HepG2 (cell line): ENCODE measurements around the gene ZMYND19. TPM values are rescaled to one million over a fixed set of nuclear protein-coding genes. Genes with fewer than 3 reads are reported as not detected.
A peak's percentile ranks its signal among the peaks of the same experiment; 100 is the strongest.

Experiments used
- ATAC-seq: fragments of 200-7000 bp; cut with Tn5 transposase; 3 replicates; pipeline ENCODE4 v1.9.1; 2020; ENCODE audit warnings: mild to moderate bottlenecking, moderate library complexity
- BruUV-seq: library from RNA; stranded (reverse); fragments of 400-500 nt; replicated peaks from 2 replicates; lab custom pipeline; 2021; lab: Mats Ljungman, UMichigan
- CTCF ChIA-PET: fragments of 300-600 bp; formaldehyde crosslinking; extraction: SDS; loops from one replicate; lab custom pipeline; 2021; ENCODE audit warnings: low total read pairs, inconsistent platforms, low intra/inter-chr PET ratio; lab: Yijun Ruan, JAX
- POLR2A ChIA-PET: fragments of 350-600 bp; sonication (Branson Sonifier 250); formaldehyde crosslinking; loops from one replicate; lab custom pipeline; 2020; ENCODE audit warnings: antibody characterized with exemption, inconsistent platforms; lab: Yijun Ruan, JAX
- DNase-seq: peaks from one replicate; pipeline ENCODE4 v3.0.0-alpha.2; 2015; ENCODE audit warnings: low spot score
- FAIRE-seq: peaks from 3 replicates; lab custom pipeline; 2011; peaks lifted over from hg19 to GRCh38; lab: Jason Lieb, UNC
- H2AFZ ChIP-seq: one replicate; pipeline ENCODE4 v1.6.1; 2011; ENCODE audit warnings: low read length, inconsistent platforms
- H3K27ac ChIP-seq: fragments of 300-600 bp; 3 replicates; pipeline ENCODE4 v1.8.0; 2011; ENCODE audit warnings: mixed run types, mild to moderate bottlenecking, mixed read lengths, low read length, inconsistent platforms; ENCODE audit not compliant: insufficient read depth; ENCODE audit errors: extremely low read length
- H3K27me3 ChIP-seq, 2 experiments: fragments of 200-600 bp in 1 of 2; 2 replicates in 1 of 2; 3 replicates in 1 of 2; pipeline versions ENCODE4 v1.6.0 to v1.8.0; 2011; ENCODE audit warnings: low read length in 2 of 2, mild to moderate bottlenecking in 2 of 2, moderate library complexity in 2 of 2, inconsistent platforms in 1 of 2; ENCODE audit not compliant: insufficient read depth in 2 of 2, control insufficient read depth in 1 of 2
- H3K36me3 ChIP-seq, 2 experiments: fragments of 200-600 bp in 1 of 2; replicated peaks in 1 of 2; 2 replicates in 1 of 2; 3 replicates in 1 of 2; pipeline versions ENCODE4 v1.5.1 to v1.8.0; 2011; ENCODE audit warnings: low read length in 2 of 2, inconsistent platforms in 1 of 2; ENCODE audit not compliant: insufficient read depth in 2 of 2, control insufficient read depth in 1 of 2
- H3K4me1 ChIP-seq: 2 replicates; pipeline ENCODE4 v1.5.1; 2012; ENCODE audit warnings: low read length, inconsistent platforms; ENCODE audit not compliant: insufficient read depth
- H3K4me2 ChIP-seq: 2 replicates; pipeline ENCODE4 v1.6.0; 2011; ENCODE audit warnings: low read depth, low read length, inconsistent platforms
- H3K4me3 ChIP-seq, 3 experiments: fragments of 200-600 bp in 1 of 3; sonication (generic), shearing (Covaris generic) in 1 of 3; replicated peaks in 1 of 3; 2 replicates each; pipeline ENCODE4 v1.5.1; 2011 to 2016; ENCODE audit warnings: low read length in 3 of 3, inconsistent platforms in 2 of 3, low read depth in 2 of 3, mild to moderate bottlenecking in 2 of 3, control low read depth in 1 of 3, mixed read lengths in 1 of 3; ENCODE audit not compliant: insufficient read depth in 1 of 3
- H3K79me2 ChIP-seq: one replicate; pipeline ENCODE4 v1.6.1; 2011; ENCODE audit warnings: low read length, inconsistent platforms; ENCODE audit not compliant: insufficient read depth
- H3K9ac ChIP-seq: 2 replicates; pipeline ENCODE4 v1.6.0; 2011; ENCODE audit warnings: mild to moderate bottlenecking, low read depth, low read length, inconsistent platforms; ENCODE audit not compliant: insufficient read depth
- H3K9me3 ChIP-seq: 2 replicates; pipeline ENCODE4 v1.5.1; 2012; ENCODE audit warnings: mild to moderate bottlenecking, low read length
- H4K20me1 ChIP-seq: 2 replicates; pipeline ENCODE4 v1.6.0; 2011; ENCODE audit warnings: inconsistent platforms, mild to moderate bottlenecking, low read length, moderate library complexity; ENCODE audit not compliant: insufficient read depth
- MXI1 ChIP-seq: IDR thresholded peaks from 3 replicates; pipeline ENCODE4 v1.6.1; 2012; ENCODE audit warnings: low read depth, low read length, inconsistent platforms, borderline replicate concordance
- SAP130 ChIP-seq: IDR thresholded peaks from 2 replicates; pipeline ENCODE4 v1.6.1; 2016; ENCODE audit warnings: low read depth
- WGBS: methylation state at CpG from one replicate; pipeline ENCODE4 v1.1.6; 2017; ENCODE audit warnings: low lambda C conversion rate; 5-methylcytosine and 5-hydroxymethylcytosine counted together
- in situ Hi-C: cut with HindIII; loops from 2 replicates; pipeline ENCODE4 v1.10.0; 2017; ENCODE audit warnings: low pct_unique_long_range_greater_than_20kb; ENCODE audit not compliant: extremely low pct_ligation_motif_present
- intact Hi-C: fragments of 100-400 bp; cut with micrococcal nuclease; formaldehyde crosslinking; loops from one replicate; pipeline ENCODE4 v1.10.0; 2022; ENCODE audit not compliant: unreplicated experiment
- polyA plus RNA-seq, 8 experiments: library from polyadenylated mRNA; depleted of rRNA in 3 of 8; stranded (reverse) in 7 of 8; unstranded in 1 of 8; fragments of >200 nt; fragmentation: Illumina TruSeq in 4 of 8; extraction: Trizol in 4 of 8; gene quantifications; 2 replicates each; pipeline versions ENCODE4 v1.2.1 to v1.2.3, GENCODE V29; 2011 to 2016; ENCODE audit warnings: low read depth in 4 of 8, missing spikeins in 1 of 8, mixed read lengths in 1 of 8; ENCODE audit not compliant: insufficient read depth in 1 of 8
- total RNA-seq, 5 experiments: library from RNA; depleted of rRNA; stranded (reverse); fragments of >200 nt; fragmentation: Illumina TruSeq; extraction: Trizol; gene quantifications; 2 replicates each; pipeline ENCODE4 v1.2.3, GENCODE V29; 2016; ENCODE audit warnings: low read depth in 1 of 5
- TF ChIP-seq, protein P1 (sequence below): sonication (generic); formaldehyde crosslinking; IDR thresholded peaks from 2 replicates; pipeline ENCODE4 v1.4.0; 2020; ENCODE audit warnings: missing genetic modification reagents, borderline replicate concordance
- TF ChIP-seq, protein P2 (sequence below): sonication (generic); formaldehyde crosslinking; IDR thresholded peaks from 2 replicates; pipeline ENCODE4 v1.4.0; 2020; ENCODE audit warnings: missing genetic modification reagents
- TF ChIP-seq, protein P3 (sequence below): sonication (generic); formaldehyde crosslinking; IDR thresholded peaks from 2 replicates; pipeline ENCODE4 v1.4.0; 2020; ENCODE audit warnings: mild to moderate bottlenecking, missing genetic modification reagents
- TF ChIP-seq, protein P4 (sequence below): sonication (generic); formaldehyde crosslinking; IDR thresholded peaks from 2 replicates; pipeline ENCODE4 v1.8.0; 2022; ENCODE audit warnings: mild to moderate bottlenecking, missing genetic modification reagents, borderline replicate concordance
- TF ChIP-seq, protein P5 (sequence below): sonication (generic); formaldehyde crosslinking; IDR thresholded peaks from 2 replicates; pipeline ENCODE4 v1.4.0; 2020; ENCODE audit warnings: mild to moderate bottlenecking, missing genetic modification reagents

Gene ZMYND19
- total and polyA plus RNA-seq, 2 of the 13 experiments (the other 11 are each of a cell fraction or from before 2014, with no cell fraction given), result 21.3 to 38.7 TPM

DNA sequence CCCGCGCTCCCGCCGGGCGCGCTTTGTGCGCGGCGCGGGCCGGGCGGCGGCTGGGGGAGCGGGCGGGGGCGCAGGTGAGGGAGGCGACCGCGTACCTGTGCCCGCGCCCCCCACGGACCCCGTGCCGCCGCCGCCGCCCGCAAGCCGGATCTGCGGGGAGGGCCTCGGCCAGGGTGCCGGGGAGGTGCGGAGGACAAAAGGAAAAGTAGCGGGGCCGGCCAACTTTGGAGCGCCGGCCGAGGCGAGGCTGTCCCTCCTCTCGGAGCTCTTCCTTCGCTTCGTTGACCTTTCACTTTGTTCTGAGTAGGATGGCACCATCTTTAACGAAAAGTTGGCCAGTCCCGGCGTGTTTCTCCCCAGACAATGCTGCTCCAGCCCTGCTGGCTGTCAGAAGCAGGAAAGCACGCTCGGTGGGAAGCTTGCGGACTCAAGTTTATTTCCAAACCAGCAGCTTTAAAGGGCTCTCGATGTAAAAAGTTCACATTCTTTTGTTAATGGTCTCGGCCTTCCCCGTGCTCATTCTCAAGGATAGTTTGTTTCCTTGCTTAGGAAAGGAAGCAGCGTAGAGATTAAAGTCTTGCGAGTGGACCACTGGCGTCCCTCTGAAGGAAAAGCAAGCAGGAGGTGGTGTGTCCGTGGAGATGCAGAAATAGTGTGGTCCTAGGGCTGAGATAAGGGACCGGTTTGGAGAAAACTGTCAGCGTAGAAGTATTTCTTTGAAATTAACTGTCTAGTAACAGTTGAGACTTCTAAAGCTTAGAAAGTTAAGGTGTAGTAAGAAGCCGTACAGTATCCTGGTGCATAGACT lies 29.1 kb upstream of the ZMYND19 start:
- H3K27me3 ChIP-seq, result no peaks in the 10 kb centered on the region; a peak in 1 of 5 replicates
- in situ Hi-C loops, result no loop called here
- H4K20me1 ChIP-seq, result peaks cover 14% of the 10 kb centered on the region
- FAIRE-seq (no peak), ATAC-seq (peak; percentile 5; the same call in 1 of the 3 replicates), DNase-seq (no peak)
- peaks cover 62% of the 10 kb centered on the region for H3K79me2 ChIP-seq
- intact Hi-C loops, result loop anchor here (5.0 kb wide), 1 partner anchor 43 kb away; no protein-coding TSS in a partner anchor
- under 1% methylated on average over 27 of the region's 58 CpGs for WGBS
- H3K4me2 ChIP-seq, result peak overlapping the region; percentile 76
- ChIA-PET CTCF (no interaction called here), POLR2A (interaction anchor here (1.1 to 2.3 kb wide), 6 partner anchors 8 to 45 kb away, joined by 3 to 25 read pairs (median 5); partner anchors contain the start of genes ARRDC1 and ZMYND19)
- H2AFZ ChIP-seq, result no peak overlapping the region
- H3K9me3 ChIP-seq, result no peaks in the 10 kb centered on the region
- H3K36me3 ChIP-seq, result peaks cover 3 to 13% of the 10 kb centered on the region in 2 experiments; a peak in 3 of 5 replicates
- peaks cover 38% of the 10 kb centered on the region for H3K4me1 ChIP-seq
- no TSS peak for BruUV-seq
- peak overlapping the region; percentile 71 to 90 (median 83) for H3K4me3 ChIP-seq
- H3K27ac ChIP-seq, result peak overlapping the region; percentile 76
- H3K9ac ChIP-seq, result peak overlapping the region; percentile 86
- TF ChIP-seq MXI1 (0 out of 3 replicates have a peak, but pooled peaks have one; percentile 14), SAP130 (CRISPR knock-in tag) (peak; percentile 52; the same call in 1 of the 2 replicates)
- TF ChIP-seq, protein P1, sequence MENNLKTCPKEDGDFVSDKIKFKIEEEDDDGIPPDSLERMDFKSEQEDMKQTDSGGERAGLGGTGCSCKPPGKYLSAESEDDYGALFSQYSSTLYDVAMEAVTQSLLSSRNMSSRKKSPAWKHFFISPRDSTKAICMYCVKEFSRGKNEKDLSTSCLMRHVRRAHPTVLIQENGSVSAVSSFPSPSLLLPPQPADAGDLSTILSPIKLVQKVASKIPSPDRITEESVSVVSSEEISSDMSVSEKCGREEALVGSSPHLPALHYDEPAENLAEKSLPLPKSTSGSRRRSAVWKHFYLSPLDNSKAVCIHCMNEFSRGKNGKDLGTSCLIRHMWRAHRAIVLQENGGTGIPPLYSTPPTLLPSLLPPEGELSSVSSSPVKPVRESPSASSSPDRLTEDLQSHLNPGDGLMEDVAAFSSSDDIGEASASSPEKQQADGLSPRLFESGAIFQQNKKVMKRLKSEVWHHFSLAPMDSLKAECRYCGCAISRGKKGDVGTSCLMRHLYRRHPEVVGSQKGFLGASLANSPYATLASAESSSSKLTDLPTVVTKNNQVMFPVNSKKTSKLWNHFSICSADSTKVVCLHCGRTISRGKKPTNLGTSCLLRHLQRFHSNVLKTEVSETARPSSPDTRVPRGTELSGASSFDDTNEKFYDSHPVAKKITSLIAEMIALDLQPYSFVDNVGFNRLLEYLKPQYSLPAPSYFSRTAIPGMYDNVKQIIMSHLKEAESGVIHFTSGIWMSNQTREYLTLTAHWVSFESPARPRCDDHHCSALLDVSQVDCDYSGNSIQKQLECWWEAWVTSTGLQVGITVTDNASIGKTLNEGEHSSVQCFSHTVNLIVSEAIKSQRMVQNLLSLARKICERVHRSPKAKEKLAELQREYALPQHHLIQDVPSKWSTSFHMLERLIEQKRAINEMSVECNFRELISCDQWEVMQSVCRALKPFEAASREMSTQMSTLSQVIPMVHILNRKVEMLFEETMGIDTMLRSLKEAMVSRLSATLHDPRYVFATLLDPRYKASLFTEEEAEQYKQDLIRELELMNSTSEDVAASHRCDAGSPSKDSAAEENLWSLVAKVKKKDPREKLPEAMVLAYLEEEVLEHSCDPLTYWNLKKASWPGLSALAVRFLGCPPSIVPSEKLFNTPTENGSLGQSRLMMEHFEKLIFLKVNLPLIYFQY (CRISPR knock-in tag), result 0 out of 2 replicates have a peak, but pooled peaks have one; percentile 3
- TF ChIP-seq, protein P2, sequence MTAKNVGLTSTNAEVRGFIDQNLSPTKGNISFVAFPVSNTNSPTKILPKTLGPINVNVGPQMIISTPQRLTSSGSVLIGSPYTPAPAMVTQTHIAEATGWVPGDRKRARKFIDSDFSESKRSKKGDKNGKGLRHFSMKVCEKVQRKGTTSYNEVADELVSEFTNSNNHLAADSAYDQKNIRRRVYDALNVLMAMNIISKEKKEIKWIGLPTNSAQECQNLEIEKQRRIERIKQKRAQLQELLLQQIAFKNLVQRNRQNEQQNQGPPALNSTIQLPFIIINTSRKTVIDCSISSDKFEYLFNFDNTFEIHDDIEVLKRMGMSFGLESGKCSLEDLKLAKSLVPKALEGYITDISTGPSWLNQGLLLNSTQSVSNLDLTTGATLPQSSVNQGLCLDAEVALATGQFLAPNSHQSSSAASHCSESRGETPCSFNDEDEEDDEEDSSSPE (CRISPR knock-in tag), result no peak
- TF ChIP-seq, protein P3, sequence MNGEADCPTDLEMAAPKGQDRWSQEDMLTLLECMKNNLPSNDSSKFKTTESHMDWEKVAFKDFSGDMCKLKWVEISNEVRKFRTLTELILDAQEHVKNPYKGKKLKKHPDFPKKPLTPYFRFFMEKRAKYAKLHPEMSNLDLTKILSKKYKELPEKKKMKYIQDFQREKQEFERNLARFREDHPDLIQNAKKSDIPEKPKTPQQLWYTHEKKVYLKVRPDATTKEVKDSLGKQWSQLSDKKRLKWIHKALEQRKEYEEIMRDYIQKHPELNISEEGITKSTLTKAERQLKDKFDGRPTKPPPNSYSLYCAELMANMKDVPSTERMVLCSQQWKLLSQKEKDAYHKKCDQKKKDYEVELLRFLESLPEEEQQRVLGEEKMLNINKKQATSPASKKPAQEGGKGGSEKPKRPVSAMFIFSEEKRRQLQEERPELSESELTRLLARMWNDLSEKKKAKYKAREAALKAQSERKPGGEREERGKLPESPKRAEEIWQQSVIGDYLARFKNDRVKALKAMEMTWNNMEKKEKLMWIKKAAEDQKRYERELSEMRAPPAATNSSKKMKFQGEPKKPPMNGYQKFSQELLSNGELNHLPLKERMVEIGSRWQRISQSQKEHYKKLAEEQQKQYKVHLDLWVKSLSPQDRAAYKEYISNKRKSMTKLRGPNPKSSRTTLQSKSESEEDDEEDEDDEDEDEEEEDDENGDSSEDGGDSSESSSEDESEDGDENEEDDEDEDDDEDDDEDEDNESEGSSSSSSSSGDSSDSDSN, result peak; percentile 40
- TF ChIP-seq, protein P4, sequence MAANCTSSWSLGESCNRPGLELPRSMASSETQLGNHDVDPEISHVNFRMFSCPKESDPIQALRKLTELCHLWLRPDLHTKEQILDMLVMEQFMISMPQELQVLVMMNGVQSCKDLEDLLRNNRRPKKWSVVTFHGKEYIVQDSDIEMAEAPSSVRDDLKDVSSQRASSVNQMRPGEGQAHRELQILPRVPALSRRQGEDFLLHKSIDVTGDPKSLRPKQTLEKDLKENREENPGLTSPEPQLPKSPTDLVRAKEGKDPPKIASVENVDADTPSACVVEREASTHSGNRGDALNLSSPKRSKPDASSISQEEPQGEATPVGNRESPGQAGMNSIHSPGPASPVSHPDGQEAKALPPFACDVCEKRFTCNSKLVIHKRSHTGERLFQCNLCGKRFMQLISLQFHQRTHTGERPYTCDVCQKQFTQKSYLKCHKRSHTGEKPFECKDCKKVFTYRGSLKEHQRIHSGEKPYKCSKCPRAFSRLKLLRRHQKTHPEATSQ, result 0 out of 2 replicates have a peak, but pooled peaks have one; percentile 21
- TF ChIP-seq, protein P5, sequence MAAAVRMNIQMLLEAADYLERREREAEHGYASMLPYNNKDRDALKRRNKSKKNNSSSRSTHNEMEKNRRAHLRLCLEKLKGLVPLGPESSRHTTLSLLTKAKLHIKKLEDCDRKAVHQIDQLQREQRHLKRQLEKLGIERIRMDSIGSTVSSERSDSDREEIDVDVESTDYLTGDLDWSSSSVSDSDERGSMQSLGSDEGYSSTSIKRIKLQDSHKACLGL (CRISPR knock-in tag), result 0 out of 2 replicates have a peak, but pooled peaks have one; percentile 38
